ENCODE results near the gene SPEF2. TPM values are rescaled to one million over a fixed set of nuclear protein-coding genes. Genes with fewer than 3 reads are reported as not detected.
A peak's percentile ranks its signal among the peaks of the same experiment; 100 is the strongest.

SPEF2 gene
- polyA plus RNA-seq, 3 donors from 2014 or later: 2.2 to 5.1 (median 4.9) TPM

- H3K4me3 Mint-ChIP-seq: peak overlapping the region in 3 of 5 donors; percentile 33 to 58 (median 33)
- H3K27me3 Mint-ChIP-seq (ENCODE audit: low read depth in 3 of 3): peaks cover 2 to 3% (median 2%) of the 10 kb centered on the region in 3 donors
- H3K4me1 Mint-ChIP-seq: peaks cover 12 to 21% of the 10 kb centered on the region in 2 donors
- peak overlapping the region; percentile 42 to 94 (median 82) for H3K27ac Mint-ChIP-seq
- H3K36me3 Mint-ChIP-seq: peaks cover 0 to 4% (median 0%) of the 10 kb centered on the region in 3 donors
- DNase-seq: peak in 1 of 3 donors; percentile 6
- no peaks in the 10 kb centered on the region for H3K9me3 Mint-ChIP-seq
Observed at GRCh38 chr5:35810601-35811000, 192.9 kb downstream of the SPEF2 start.

GRCh38 chr5:35811108-35811741, 193.6 kb downstream of the SPEF2 start:
- H3K4me1 Mint-ChIP-seq: peaks cover 12 to 21% of the 10 kb centered on the region in 2 donors
- H3K36me3 Mint-ChIP-seq: peaks cover 0 to 4% (median 0%) of the 10 kb centered on the region in 3 donors
- DNase-seq: peak; percentile 62 to 82 (median 76)
- H3K9me3 Mint-ChIP-seq: no peaks in the 10 kb centered on the region
- H3K27ac Mint-ChIP-seq: peak overlapping the region; percentile 77 to 94 (median 90)
- peak overlapping the region; percentile 10 to 74 (median 70) for H3K4me3 Mint-ChIP-seq
- peaks cover 2 to 3% (median 2%) of the 10 kb centered on the region in 3 donors for H3K27me3 Mint-ChIP-seq (ENCODE audit: low read depth in 3 of 3)

- H3K36me3 Mint-ChIP-seq: no peaks in the 10 kb centered on the region
Observed at GRCh38 chr5:35813521-35813920, 195.9 kb downstream of the SPEF2 start.

GRCh38 chr5:35815089-35815936, 197.7 kb downstream of the SPEF2 start:
- peak in 1 of 3 donors; percentile 47 for DNase-seq
- Mint-ChIP-seq H3K4me1 (peaks cover 11 to 25% of the 10 kb centered on the region in 2 donors), H3K4me3 (no peak overlapping the region), H3K27me3 (ENCODE audit: low read depth in 3 of 3) (peaks cover 0 to 3% (median 2%) of the 10 kb centered on the region in 3 donors), H3K36me3 (no peaks in the 10 kb centered on the region), H3K27ac (no peak overlapping the region), H3K9me3 (no peaks in the 10 kb centered on the region)

More at GRCh38 chr5:35813521-35813920, 195.9 kb downstream of the SPEF2 start:
- Mint-ChIP-seq H3K27ac (no peak overlapping the region), H3K4me1 (peaks cover 12 to 21% of the 10 kb centered on the region in 2 donors), H3K9me3 (no peaks in the 10 kb centered on the region), H3K4me3 (no peak overlapping the region), H3K27me3 (ENCODE audit: low read depth in 3 of 3) (peaks cover 0 to 3% (median 2%) of the 10 kb centered on the region in 3 donors)
- DNase-seq: no peak

GRCh38 chr5:35816881-35817521, 199.3 kb downstream of the SPEF2 start:
- DNase-seq: peak in 1 of 3 donors; percentile 18
- no peaks in the 10 kb centered on the region for H3K27me3 Mint-ChIP-seq (ENCODE audit: low read depth in 3 of 3)

GRCh38 chr5:35819026-35819425, 201.4 kb downstream of the SPEF2 start:
- Mint-ChIP-seq H3K36me3 (no peaks in the 10 kb centered on the region), H3K27ac (no peak overlapping the region), H3K4me3 (no peak overlapping the region), H3K4me1 (peaks cover 7 to 17% of the 10 kb centered on the region in 2 donors), H3K9me3 (no peaks in the 10 kb centered on the region), H3K27me3 (ENCODE audit: low read depth in 3 of 3) (peaks cover 0 to 3% (median 0%) of the 10 kb centered on the region in 3 donors)
- DNase-seq: no peak

More at GRCh38 chr5:35816881-35817521, 199.3 kb downstream of the SPEF2 start:
- Mint-ChIP-seq H3K9me3 (no peaks in the 10 kb centered on the region), H3K4me1 (peaks cover 0 to 8% of the 10 kb centered on the region in 2 donors), H3K36me3 (no peaks in the 10 kb centered on the region), H3K4me3 (no peak overlapping the region), H3K27ac (no peak overlapping the region)

GRCh38 chr5:35819668-35820067, 202.0 kb downstream of the SPEF2 start:
- H3K27me3 Mint-ChIP-seq (ENCODE audit: low read depth in 3 of 3): peaks cover 0 to 3% (median 0%) of the 10 kb centered on the region in 3 donors
- H3K4me3 Mint-ChIP-seq: no peak overlapping the region
- DNase-seq: no peak
- H3K9me3 Mint-ChIP-seq: no peaks in the 10 kb centered on the region
- H3K27ac Mint-ChIP-seq: no peak overlapping the region
- H3K36me3 Mint-ChIP-seq: no peaks in the 10 kb centered on the region
- peaks cover 7 to 17% of the 10 kb centered on the region in 2 donors for H3K4me1 Mint-ChIP-seq

- peaks cover 7 to 17% of the 10 kb centered on the region in 2 donors for H3K4me1 Mint-ChIP-seq
- DNase-seq: no peak
- H3K27ac Mint-ChIP-seq: no peak overlapping the region
- H3K36me3 Mint-ChIP-seq: no peaks in the 10 kb centered on the region
- H3K27me3 Mint-ChIP-seq (ENCODE audit: low read depth in 3 of 3): peaks cover 0 to 3% (median 2%) of the 10 kb centered on the region in 3 donors
- H3K4me3 Mint-ChIP-seq: no peak overlapping the region
- H3K9me3 Mint-ChIP-seq: no peaks in the 10 kb centered on the region
Observed at GRCh38 chr5:35820735-35821134, 203.1 kb downstream of the SPEF2 start.

GRCh38 chr5:35821513-35821912, 203.8 kb downstream of the SPEF2 start:
- Mint-ChIP-seq H3K9me3 (no peaks in the 10 kb centered on the region), H3K36me3 (no peaks in the 10 kb centered on the region), H3K4me3 (no peak overlapping the region), H3K27ac (no peak overlapping the region), H3K4me1 (peaks cover 7 to 17% of the 10 kb centered on the region in 2 donors), H3K27me3 (ENCODE audit: low read depth in 3 of 3) (peaks cover 0 to 4% (median 2%) of the 10 kb centered on the region in 3 donors)
- DNase-seq: no peak

- peak overlapping the region in 5 of 6 donors; percentile 7 to 70 (median 20) for H3K27ac Mint-ChIP-seq
- H3K4me3 Mint-ChIP-seq: no peak overlapping the region
- peak in 2 of 3 donors; percentile 16 to 18 for DNase-seq
- no peaks in the 10 kb centered on the region for H3K9me3 Mint-ChIP-seq
- H3K27me3 Mint-ChIP-seq (ENCODE audit: low read depth in 3 of 3): peaks cover 0 to 4% (median 2%) of the 10 kb centered on the region in 3 donors
- peaks cover 7 to 17% of the 10 kb centered on the region in 2 donors for H3K4me1 Mint-ChIP-seq
- no peaks in the 10 kb centered on the region for H3K36me3 Mint-ChIP-seq
Observed at GRCh38 chr5:35822511-35822910, 204.8 kb downstream of the SPEF2 start.

- DNase-seq: no peak
- Mint-ChIP-seq H3K36me3 (no peaks in the 10 kb centered on the region), H3K27ac (no peak overlapping the region), H3K4me3 (no peak overlapping the region), H3K4me1 (peaks cover 7 to 17% of the 10 kb centered on the region in 2 donors), H3K27me3 (ENCODE audit: low read depth in 3 of 3) (peaks cover 0 to 4% (median 2%) of the 10 kb centered on the region in 3 donors), H3K9me3 (no peaks in the 10 kb centered on the region)
Observed at GRCh38 chr5:35823347-35824098, 205.9 kb downstream of the SPEF2 start.

GRCh38 chr5:35826056-35826455, 208.4 kb downstream of the SPEF2 start:
- Mint-ChIP-seq H3K9me3 (no peaks in the 10 kb centered on the region), H3K27me3 (ENCODE audit: low read depth in 3 of 3) (peaks cover 0 to 4% (median 2%) of the 10 kb centered on the region in 3 donors), H3K4me1 (peaks cover 11 to 18% of the 10 kb centered on the region in 2 donors), H3K27ac (no peak overlapping the region), H3K36me3 (no peaks in the 10 kb centered on the region), H3K4me3 (no peak overlapping the region)
- no peak for DNase-seq

- Mint-ChIP-seq H3K36me3 (no peaks in the 10 kb centered on the region), H3K4me1 (peaks cover 11 to 23% of the 10 kb centered on the region in 2 donors), H3K27ac (peak overlapping the region in 2 of 6 donors; percentile 17 to 41), H3K9me3 (no peaks in the 10 kb centered on the region), H3K27me3 (ENCODE audit: low read depth in 3 of 3) (peaks cover 0 to 6% (median 4%) of the 10 kb centered on the region in 3 donors), H3K4me3 (no peak overlapping the region)
- DNase-seq: no peak
Observed at GRCh38 chr5:35826554-35826953, 208.9 kb downstream of the SPEF2 start.

Measured in immature natural killer cell (primary cell).